GM19438 (cell line): ENCODE measurements around the gene TTC7B.

Experiments used
- ATAC-seq: cut with Tn5 transposase; IDR thresholded peaks from one replicate; pipeline ENCODE4 v1.9.1; 2021; ENCODE audit warnings: low read depth; ENCODE audit not compliant: unreplicated experiment

The TTC7B gene

GRCh38 chr14:90607141-90607540 is 209.1 kb downstream of the TTC7B start:
- ATAC-seq, result no peak

GRCh38 chr14:90606434-90606833 is 209.8 kb downstream of the TTC7B start:
- ATAC-seq, result no peak

GRCh38 chr14:90605430-90605829 is 210.8 kb downstream of the TTC7B start:
- no peak for ATAC-seq

GRCh38 chr14:90604356-90604755 is 211.9 kb downstream of the TTC7B start:
- ATAC-seq, result no peak

GRCh38 chr14:90603841-90604240 is 212.4 kb downstream of the TTC7B start:
- ATAC-seq, result no peak

GRCh38 chr14:90603336-90603735 is 212.9 kb downstream of the TTC7B start:
- no peak for ATAC-seq

GRCh38 chr14:90602088-90602687 is 214.0 kb downstream of the TTC7B start:
- no peak for ATAC-seq

GRCh38 chr14:90601563-90601962 is 214.7 kb downstream of the TTC7B start:
- no peak for ATAC-seq

- no peak for ATAC-seq
Measured at GRCh38 chr14:90600619-90601018, 215.6 kb downstream of the TTC7B start.

GRCh38 chr14:90599748-90600507 is 216.3 kb downstream of the TTC7B start:
- no peak for ATAC-seq

GRCh38 chr14:90599339-90599738 is 216.9 kb downstream of the TTC7B start:
- no peak for ATAC-seq

GRCh38 chr14:90597961-90598360 is 218.3 kb downstream of the TTC7B start:
- no peak for ATAC-seq

- ATAC-seq, result no peak
Measured at GRCh38 chr14:90596733-90597132, 219.5 kb downstream of the TTC7B start.

GRCh38 chr14:90593254-90594040 is 222.8 kb downstream of the TTC7B start:
- no peak for ATAC-seq

- ATAC-seq, result no peak
Measured at GRCh38 chr14:90592655-90593054, 223.6 kb downstream of the TTC7B start.

GRCh38 chr14:90587918-90588317 is 228.3 kb downstream of the TTC7B start:
- ATAC-seq, result no peak

- no peak for ATAC-seq
Measured at GRCh38 chr14:90587252-90587910, 228.8 kb downstream of the TTC7B start.

GRCh38 chr14:90585106-90585505 is 231.1 kb downstream of the TTC7B start:
- ATAC-seq, result no peak

GRCh38 chr14:90583916-90584605 is 232.2 kb downstream of the TTC7B start:
- no peak for ATAC-seq

GRCh38 chr14:90583427-90583826 is 232.8 kb downstream of the TTC7B start:
- ATAC-seq, result no peak
